Mesenteric fat pad (tissue), 1 donor: Measurements from ENCODE around the gene NDFIP2. TPM values are rescaled to one million over a fixed set of nuclear protein-coding genes. Genes with fewer than 3 reads are reported as not detected.
"Not testable (repeated sequence)": the region's sequence is repeated elsewhere in the genome, so short reads cannot be mapped to it uniquely, and the experiment has no call there.

Experiments
- DNase-seq: peaks from one replicate; pipeline ENCODE4 v3.0.0-alpha.2; 2020; ENCODE audit warnings: low spot score
- total RNA-seq: library from RNA; stranded (reverse); fragmentation: NEBNext Ultra II Directional; extraction: Animal tissue kit (Norgen Biotek cat#: 25700); gene quantifications from one replicate; pipeline ENCODE4 v1.2.1, GENCODE V29; 2021
- donor health status: DM: yes; HTN: yes; CAD: no.

The NDFIP2 gene
- total RNA-seq, 1 donor from 2014 or later, result 19.1 TPM

GRCh38 chr13:79531542-79532254, 50.7 kb downstream of the NDFIP2 start:
- DNase-seq, result no peak

- DNase-seq, result no peak
Observed at GRCh38 chr13:79532576-79532975, 51.6 kb downstream of the NDFIP2 start.

GRCh38 chr13:79533781-79534400, 52.9 kb downstream of the NDFIP2 start:
- DNase-seq, result no peak

- no peak for DNase-seq
Observed at GRCh38 chr13:79534596-79534995, 53.6 kb downstream of the NDFIP2 start.

GRCh38 chr13:79538757-79539156, 57.8 kb downstream of the NDFIP2 start:
- DNase-seq, result no peak

GRCh38 chr13:79540504-79540903, 59.5 kb downstream of the NDFIP2 start:
- DNase-seq, result no peak

- DNase-seq, result no peak
Observed at GRCh38 chr13:79541426-79542049, 60.6 kb downstream of the NDFIP2 start.

- DNase-seq, result no peak
Observed at GRCh38 chr13:79543883-79544282, 62.9 kb downstream of the NDFIP2 start.

- no peak for DNase-seq
Observed at GRCh38 chr13:79547211-79548195, 66.5 kb downstream of the NDFIP2 start.

GRCh38 chr13:79548902-79549301, 67.9 kb downstream of the NDFIP2 start:
- DNase-seq, result no peak

GRCh38 chr13:79549355-79550106, 68.6 kb downstream of the NDFIP2 start:
- DNase-seq, result no peak

GRCh38 chr13:79557666-79558065, 76.7 kb downstream of the NDFIP2 start:
- no peak for DNase-seq

GRCh38 chr13:79560954-79561353, 80.0 kb downstream of the NDFIP2 start:
- DNase-seq, result no peak

- no peak for DNase-seq
Observed at GRCh38 chr13:79562557-79562956, 81.6 kb downstream of the NDFIP2 start.

GRCh38 chr13:79566118-79566517, 85.2 kb downstream of the NDFIP2 start:
- DNase-seq, result no peak

GRCh38 chr13:79571147-79571546, 90.2 kb downstream of the NDFIP2 start:
- DNase-seq, result no peak

- DNase-seq, result not testable (repeated sequence)
Observed at GRCh38 chr13:79573892-79574291, 92.9 kb downstream of the NDFIP2 start.

- no peak for DNase-seq
Observed at GRCh38 chr13:79581870-79582315, 100.9 kb downstream of the NDFIP2 start.

- DNase-seq, result no peak
Observed at GRCh38 chr13:79582896-79583295, 101.9 kb downstream of the NDFIP2 start.

GRCh38 chr13:79585033-79585432, 104.1 kb downstream of the NDFIP2 start:
- no peak for DNase-seq
